Activated naive CD8-positive, alpha-beta T cell (primary cell): ENCODE results near the gene SAMSN1.

Experiments used
- H3K27ac Mint-ChIP-seq: one replicate; pipeline ENCODE4 v1.8.0; 2021; ENCODE audit warnings: mixed read lengths
- H3K27me3 Mint-ChIP-seq: one replicate; pipeline ENCODE4 v1.8.0; 2021; ENCODE audit warnings: mixed read lengths
- H3K36me3 Mint-ChIP-seq: one replicate; pipeline ENCODE4 v1.8.0; 2021; ENCODE audit warnings: mixed read lengths
- H3K4me1 Mint-ChIP-seq: one replicate; pipeline ENCODE4 v1.8.0; 2021; ENCODE audit warnings: low read depth, mixed read lengths
- H3K4me3 Mint-ChIP-seq: one replicate; pipeline ENCODE4 v1.8.0; 2021; ENCODE audit warnings: mild to moderate bottlenecking, mixed read lengths
- H3K9me3 Mint-ChIP-seq: one replicate; pipeline ENCODE4 v1.8.0; 2021; ENCODE audit warnings: low read depth, mixed read lengths

SAMSN1 gene

DNA sequence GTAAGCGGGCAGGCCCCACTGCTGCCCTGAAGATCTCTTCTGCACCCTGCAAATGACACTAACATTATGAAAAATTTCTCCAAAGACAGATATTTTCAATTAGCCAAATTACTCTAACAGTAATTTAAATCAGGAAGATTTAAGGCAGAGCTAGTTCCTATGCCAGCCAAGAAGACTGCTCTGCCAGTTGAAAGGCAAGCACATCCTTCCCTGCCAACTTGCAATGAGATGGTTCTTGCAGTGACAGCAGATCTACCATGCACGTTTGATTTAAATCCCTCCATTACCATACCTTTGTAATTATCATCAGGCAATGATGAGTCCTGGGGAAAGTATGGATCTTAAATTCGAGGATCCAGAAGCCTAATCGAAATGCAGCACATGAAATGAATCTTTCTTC, 76.5 kb downstream of the SAMSN1 start:
- H3K9me3 Mint-ChIP-seq: no peaks in the 10 kb centered on the region
- no peak overlapping the region for H3K27ac Mint-ChIP-seq
- H3K36me3 Mint-ChIP-seq: peaks cover 5% of the 10 kb centered on the region
- H3K27me3 Mint-ChIP-seq: no peaks in the 10 kb centered on the region
- no peak overlapping the region for H3K4me3 Mint-ChIP-seq
- H3K4me1 Mint-ChIP-seq: no peaks in the 10 kb centered on the region

DNA sequence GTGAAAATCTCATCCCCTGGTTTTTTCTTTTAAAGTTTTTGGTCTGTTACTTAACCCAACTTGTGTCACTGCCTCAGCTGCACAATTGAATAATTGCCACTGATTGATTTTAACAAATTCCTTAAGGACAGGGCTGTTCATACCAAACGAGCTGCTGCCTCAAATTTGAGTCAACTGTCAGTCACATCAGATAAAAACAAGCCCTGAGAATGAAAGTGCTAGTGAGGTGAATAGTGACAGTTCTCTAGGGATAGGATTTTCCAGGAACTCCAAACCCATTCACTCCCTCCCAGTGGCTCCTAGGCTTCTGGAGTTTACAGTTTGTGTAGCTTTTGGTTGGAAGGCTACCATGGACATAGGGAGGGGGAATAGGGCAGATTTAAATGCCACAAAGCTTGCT, 79.4 kb downstream of the SAMSN1 start:
- Mint-ChIP-seq H3K36me3 (peaks cover 5% of the 10 kb centered on the region), H3K4me1 (no peaks in the 10 kb centered on the region), H3K27me3 (no peaks in the 10 kb centered on the region), H3K27ac (no peak overlapping the region), H3K9me3 (no peaks in the 10 kb centered on the region), H3K4me3 (no peak overlapping the region)

DNA sequence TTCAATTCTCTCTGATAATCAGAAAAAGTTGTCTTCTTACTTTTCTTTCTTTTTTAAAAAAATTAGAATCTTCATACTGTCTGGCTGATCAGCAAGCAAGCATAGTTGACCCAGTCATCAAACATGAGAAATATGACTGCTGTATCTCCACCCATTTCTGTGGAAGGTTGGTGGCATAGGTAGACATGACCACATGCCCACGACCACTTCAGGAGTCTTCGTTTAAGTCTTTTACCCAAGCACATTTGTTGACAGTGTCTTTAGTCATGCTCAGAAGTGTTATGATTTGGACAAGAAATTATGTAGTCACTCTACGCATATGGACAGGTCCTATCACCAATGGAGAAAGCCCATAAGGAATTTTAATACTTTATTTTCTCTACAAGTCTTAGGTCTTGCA, 88.4 kb downstream of the SAMSN1 start:
- peaks cover 19% of the 10 kb centered on the region for H3K4me1 Mint-ChIP-seq
- H3K9me3 Mint-ChIP-seq: no peaks in the 10 kb centered on the region
- H3K4me3 Mint-ChIP-seq: no peak overlapping the region
- no peaks in the 10 kb centered on the region for H3K36me3 Mint-ChIP-seq
- H3K27ac Mint-ChIP-seq: no peak overlapping the region
- no peaks in the 10 kb centered on the region for H3K27me3 Mint-ChIP-seq

DNA sequence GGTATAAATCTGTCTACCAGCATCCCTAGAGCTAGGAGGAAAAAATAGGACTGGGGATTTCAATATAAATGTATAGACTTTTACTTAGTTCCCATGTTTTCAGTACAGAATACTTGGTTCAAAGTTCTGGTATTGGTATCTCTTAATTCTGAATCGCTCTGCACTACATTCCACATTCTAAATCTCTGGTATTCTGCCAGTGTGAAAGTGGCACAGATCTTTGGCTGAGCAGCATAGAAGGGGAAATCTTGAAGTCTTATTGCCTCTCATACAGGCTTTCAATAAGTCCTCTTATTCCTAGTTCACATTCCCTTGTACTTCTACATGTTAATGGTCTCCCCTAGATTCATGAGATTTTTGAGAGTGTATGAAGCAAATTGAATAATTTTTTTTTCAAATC, 89.2 kb downstream of the SAMSN1 start:
- no peaks in the 10 kb centered on the region for H3K9me3 Mint-ChIP-seq
- no peak overlapping the region for H3K4me3 Mint-ChIP-seq
- no peaks in the 10 kb centered on the region for H3K36me3 Mint-ChIP-seq
- H3K27me3 Mint-ChIP-seq: no peaks in the 10 kb centered on the region
- H3K27ac Mint-ChIP-seq: no peak overlapping the region
- peaks cover 19% of the 10 kb centered on the region for H3K4me1 Mint-ChIP-seq

DNA sequence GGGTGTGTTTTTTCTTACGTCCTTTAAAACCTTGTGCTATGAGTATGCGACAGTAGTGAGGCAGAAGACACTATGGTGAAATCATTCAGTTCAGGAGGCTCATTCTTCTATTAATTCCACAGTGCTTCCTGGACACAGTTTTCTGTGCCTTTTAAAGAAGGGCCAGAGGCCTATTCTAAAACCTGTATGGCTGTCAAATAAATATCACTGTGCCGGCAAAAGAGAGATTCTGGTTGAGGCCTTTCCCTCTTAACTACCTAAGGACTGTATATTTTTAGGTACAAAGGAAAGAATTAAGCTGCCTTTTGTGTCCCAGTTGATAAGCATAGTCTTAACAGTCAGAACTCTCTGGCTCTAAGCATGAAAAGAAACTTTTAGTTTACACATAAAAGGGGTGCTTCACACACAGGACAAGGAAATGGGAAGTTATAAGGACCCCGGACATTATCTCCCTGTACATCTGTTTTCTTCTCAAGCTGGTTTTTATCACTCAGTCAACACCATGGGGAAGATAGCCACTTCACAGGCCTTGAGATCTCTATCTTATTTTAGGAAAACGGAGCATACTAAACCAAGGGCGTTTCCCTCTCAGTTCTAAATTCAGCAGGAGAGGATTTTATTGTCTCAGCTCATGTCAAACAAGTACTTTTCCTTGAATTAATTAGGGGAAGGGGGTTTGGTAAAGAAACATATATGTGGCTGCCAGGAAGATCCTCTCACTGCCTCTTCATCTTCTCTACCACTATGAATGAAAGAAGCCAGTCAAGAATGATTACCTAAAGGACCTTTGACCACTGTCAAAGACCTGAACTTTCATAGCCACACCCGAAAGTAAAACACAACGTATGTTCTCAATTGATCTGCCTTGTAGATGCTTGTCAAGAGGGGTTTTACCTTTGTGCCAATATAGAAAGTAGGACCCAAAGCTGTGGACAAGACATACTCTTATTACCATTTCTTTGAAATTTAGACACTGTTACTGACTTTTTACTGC, 91.8 kb downstream of the SAMSN1 start:
- H3K36me3 Mint-ChIP-seq: no peaks in the 10 kb centered on the region
- no peaks in the 10 kb centered on the region for H3K27me3 Mint-ChIP-seq
- peak overlapping the region; percentile 59 for H3K27ac Mint-ChIP-seq
- H3K4me3 Mint-ChIP-seq: no peak overlapping the region
- H3K4me1 Mint-ChIP-seq: peaks cover 19% of the 10 kb centered on the region
- no peaks in the 10 kb centered on the region for H3K9me3 Mint-ChIP-seq

DNA sequence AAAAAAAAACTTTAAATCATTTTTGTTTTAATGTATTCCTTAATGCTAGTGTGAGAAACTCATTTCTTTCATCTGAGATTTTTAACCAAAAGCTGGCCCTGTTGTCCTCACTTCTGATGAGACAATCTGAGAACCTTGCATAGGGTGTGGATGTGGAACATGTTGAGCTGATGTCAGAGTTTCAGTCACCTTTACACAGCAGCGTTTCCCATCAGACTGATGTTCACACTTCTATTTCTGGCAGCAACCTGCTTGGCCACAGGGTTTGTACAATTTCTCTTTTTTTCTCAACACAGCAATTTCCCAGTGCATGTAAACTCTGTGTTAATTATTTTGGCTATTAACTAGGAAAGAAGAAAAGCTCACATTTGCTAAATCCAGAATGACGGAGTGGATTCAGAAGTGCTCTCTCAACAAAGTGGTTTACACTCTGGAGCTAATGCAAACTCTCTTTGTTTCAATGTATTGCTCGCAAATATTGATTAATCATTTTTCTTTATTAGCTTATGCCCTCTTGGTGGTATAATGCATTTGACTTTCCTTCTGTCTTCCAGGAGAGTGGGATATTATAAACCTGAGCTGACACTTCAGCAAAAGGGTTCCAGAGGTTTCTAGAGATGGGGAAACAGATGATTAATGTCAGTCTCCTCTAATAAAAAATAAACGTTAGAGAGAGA, 92.6 kb downstream of the SAMSN1 start:
- no peaks in the 10 kb centered on the region for H3K36me3 Mint-ChIP-seq
- peaks cover 20% of the 10 kb centered on the region for H3K4me1 Mint-ChIP-seq
- no peaks in the 10 kb centered on the region for H3K27me3 Mint-ChIP-seq
- H3K4me3 Mint-ChIP-seq: no peak overlapping the region
- H3K27ac Mint-ChIP-seq: peak overlapping the region; percentile 72
- H3K9me3 Mint-ChIP-seq: no peaks in the 10 kb centered on the region

DNA sequence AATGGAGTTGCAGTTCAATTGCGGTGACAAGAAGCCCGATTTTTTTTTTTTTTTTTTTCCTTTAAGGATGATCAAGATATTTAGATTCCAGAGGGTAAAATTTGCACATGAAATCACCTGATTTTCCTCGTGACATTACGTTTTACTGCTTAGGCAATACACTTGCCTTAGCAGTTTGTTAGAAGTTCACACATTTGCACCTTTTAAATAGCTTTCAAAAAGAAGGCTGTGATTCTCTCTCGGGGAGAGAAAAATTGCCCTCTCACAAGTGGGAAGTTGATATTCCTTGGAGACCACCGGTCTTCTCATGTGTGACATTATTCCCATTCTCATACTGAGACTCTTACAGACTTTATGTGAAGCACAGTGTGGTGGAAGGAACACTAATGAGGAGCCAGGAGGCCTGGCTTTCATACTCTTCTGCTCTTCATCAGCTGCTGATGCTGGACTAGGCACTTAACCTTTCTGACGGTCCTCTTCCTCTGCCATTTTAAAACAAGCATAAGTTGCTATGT, 93.3 kb downstream of the SAMSN1 start:
- no peak overlapping the region for H3K4me3 Mint-ChIP-seq
- peaks cover 20% of the 10 kb centered on the region for H3K4me1 Mint-ChIP-seq
- H3K27me3 Mint-ChIP-seq: no peaks in the 10 kb centered on the region
- no peaks in the 10 kb centered on the region for H3K9me3 Mint-ChIP-seq
- peak overlapping the region; percentile 72 for H3K27ac Mint-ChIP-seq
- no peaks in the 10 kb centered on the region for H3K36me3 Mint-ChIP-seq

DNA sequence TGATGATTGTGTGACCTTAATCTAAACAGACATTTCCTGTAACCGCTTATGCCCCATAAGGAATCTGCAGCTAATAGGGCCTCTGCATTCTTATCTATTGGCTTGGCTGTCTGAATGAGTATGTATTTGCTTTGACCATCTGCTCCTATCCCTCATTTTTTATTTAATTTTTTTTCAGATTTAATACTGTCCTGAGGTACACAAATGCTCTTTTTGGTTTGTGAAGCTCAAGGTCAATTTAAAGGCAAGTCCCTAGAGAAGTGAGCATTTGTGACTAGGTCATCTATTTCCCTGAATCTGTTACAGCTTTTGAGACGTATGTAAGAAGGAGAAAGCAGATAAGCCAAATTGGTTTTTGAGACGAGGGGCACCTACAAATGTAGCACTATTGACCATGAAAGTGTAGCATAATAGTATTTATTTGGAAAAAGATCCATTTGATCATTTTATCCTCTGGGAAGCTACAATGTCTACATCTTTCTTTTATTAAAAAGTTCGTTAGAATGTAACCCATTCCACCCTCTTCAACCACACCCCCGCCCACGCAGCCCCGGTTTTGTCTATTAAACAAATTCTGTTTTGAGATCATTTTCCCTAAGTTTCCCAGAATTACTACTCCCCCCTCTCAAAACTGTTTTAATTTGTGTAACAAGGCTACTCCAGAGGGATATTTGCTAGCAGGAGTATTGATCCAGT, 93.9 kb downstream of the SAMSN1 start:
- no peak overlapping the region for H3K4me3 Mint-ChIP-seq
- H3K36me3 Mint-ChIP-seq: no peaks in the 10 kb centered on the region
- no peak overlapping the region for H3K27ac Mint-ChIP-seq
- H3K9me3 Mint-ChIP-seq: no peaks in the 10 kb centered on the region
- no peaks in the 10 kb centered on the region for H3K27me3 Mint-ChIP-seq
- H3K4me1 Mint-ChIP-seq: peaks cover 20% of the 10 kb centered on the region

DNA sequence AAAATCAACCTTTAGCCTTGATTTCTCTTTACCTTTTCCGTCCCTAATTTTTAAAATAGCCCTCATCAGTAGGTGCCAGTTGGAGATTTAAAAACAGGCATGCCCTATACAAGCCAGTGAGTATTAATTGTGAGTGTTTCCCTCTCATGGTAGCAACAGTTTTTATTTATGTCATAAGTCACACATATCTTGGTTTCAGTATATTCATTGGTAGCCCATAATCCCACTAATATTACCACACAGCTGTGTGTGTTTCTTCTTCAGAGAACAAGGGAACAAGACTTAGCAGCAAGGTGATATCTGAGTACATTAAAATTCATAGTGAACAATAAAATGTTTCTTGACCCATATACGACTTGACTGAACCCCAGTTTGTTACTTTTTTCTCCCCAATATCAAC, 94.6 kb downstream of the SAMSN1 start:
- Mint-ChIP-seq H3K27me3 (no peaks in the 10 kb centered on the region), H3K4me1 (peaks cover 20% of the 10 kb centered on the region), H3K27ac (no peak overlapping the region), H3K36me3 (no peaks in the 10 kb centered on the region), H3K9me3 (no peaks in the 10 kb centered on the region), H3K4me3 (no peak overlapping the region)

DNA sequence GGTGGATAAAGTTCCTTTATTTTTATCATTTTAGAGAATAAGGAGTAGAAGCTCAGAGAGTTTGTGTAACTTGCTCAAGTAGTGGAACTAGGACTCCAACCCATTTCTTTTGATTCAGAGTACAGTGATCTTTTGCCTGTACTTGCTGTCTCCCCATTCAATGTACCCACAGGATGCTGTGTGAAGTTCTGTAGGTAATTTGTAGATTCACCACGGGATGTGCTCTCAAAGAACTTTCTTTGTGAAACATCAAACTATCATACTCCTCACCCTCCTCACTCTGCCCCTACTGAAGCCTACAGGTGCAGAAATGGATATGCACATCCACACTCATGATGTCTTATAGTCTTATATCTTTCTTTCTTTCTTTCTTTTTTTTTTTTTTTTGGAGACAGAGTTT, 97.3 kb downstream of the SAMSN1 start:
- Mint-ChIP-seq H3K27ac (no peak overlapping the region), H3K27me3 (no peaks in the 10 kb centered on the region), H3K36me3 (no peaks in the 10 kb centered on the region), H3K9me3 (no peaks in the 10 kb centered on the region), H3K4me1 (peaks cover 9% of the 10 kb centered on the region), H3K4me3 (no peak overlapping the region)

DNA sequence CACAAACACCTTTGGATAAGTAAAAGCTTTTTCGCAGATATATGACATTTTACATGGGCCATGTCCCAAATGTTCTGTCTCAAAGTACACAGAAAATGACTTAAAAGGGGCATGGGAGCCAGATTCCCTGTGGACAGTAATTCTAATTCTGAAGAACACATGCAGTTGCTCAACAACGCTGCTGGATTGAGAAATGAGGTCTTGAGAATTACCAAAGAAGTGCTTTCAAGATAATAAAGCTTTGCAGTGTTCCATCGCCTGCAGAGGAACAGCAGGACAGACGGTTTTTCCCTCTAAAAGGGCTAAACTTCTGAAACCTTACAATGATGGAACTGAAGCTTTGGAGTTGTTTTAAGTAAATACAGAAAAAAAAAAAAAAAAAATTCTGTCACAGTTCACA, 107.9 kb downstream of the SAMSN1 start:
- Mint-ChIP-seq H3K4me3 (no peak overlapping the region), H3K9me3 (no peaks in the 10 kb centered on the region), H3K4me1 (no peaks in the 10 kb centered on the region), H3K27me3 (no peaks in the 10 kb centered on the region), H3K27ac (no peak overlapping the region), H3K36me3 (peaks cover 2% of the 10 kb centered on the region)

DNA sequence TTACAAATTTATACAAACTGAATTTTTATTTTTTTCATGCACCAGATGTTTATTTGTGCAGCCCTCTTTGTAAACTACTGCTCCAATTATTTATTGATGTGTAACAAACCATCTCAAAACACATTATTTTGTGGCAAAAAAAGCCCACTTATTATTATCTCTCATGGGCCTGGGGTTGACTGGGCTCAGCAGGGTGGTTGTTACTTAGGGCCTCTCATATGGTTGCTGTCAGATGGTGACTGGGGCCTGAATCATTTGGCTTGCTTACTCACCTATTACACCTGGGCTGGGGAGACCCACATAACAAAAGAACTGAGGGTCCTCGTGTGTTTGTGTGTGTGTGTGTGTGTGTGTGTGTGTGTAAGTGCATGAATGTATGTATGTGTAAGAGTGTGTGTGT, 110.7 kb downstream of the SAMSN1 start:
- H3K36me3 Mint-ChIP-seq: peaks cover 2% of the 10 kb centered on the region
- H3K4me1 Mint-ChIP-seq: no peaks in the 10 kb centered on the region
- no peaks in the 10 kb centered on the region for H3K9me3 Mint-ChIP-seq
- no peak overlapping the region for H3K4me3 Mint-ChIP-seq
- no peaks in the 10 kb centered on the region for H3K27me3 Mint-ChIP-seq
- H3K27ac Mint-ChIP-seq: no peak overlapping the region
